WTC11 (cell line): ENCODE results near the gene TM9SF4. TPM values are rescaled to one million over a fixed set of nuclear protein-coding genes. Genes with fewer than 3 reads are reported as not detected.
"Not testable (repeated sequence)": the region's sequence is repeated elsewhere in the genome, so short reads cannot be mapped to it uniquely, and the experiment has no call there.

Source experiments
- ATAC-seq: fragments of 200-7000 bp; cut with Tn5 transposase; 2 replicates; pipeline ENCODE4 v1.10.0; 2021; ENCODE audit warnings: mild to moderate bottlenecking, moderate library complexity
- CTCF ChIA-PET: fragments of 300-600 bp; sonication (Branson Sonifier 250); formaldehyde crosslinking; loops from one replicate; lab custom pipeline; 2021; ENCODE audit warnings: antibody characterized with exemption; lab: Charles Lee
- POLR2A ChIA-PET: fragments of 350-600 bp; sonication (Branson Sonifier 250); formaldehyde crosslinking; loops from one replicate; lab custom pipeline; 2021; ENCODE audit warnings: antibody characterized with exemption; lab: Charles Lee
- DNase-seq: peaks from one replicate; pipeline ENCODE4 v3.0.0; 2021; ENCODE audit warnings: low spot score
- H3K27ac Mint-ChIP-seq: 2 replicates; pipeline ENCODE4 v1.8.0; 2021; ENCODE audit warnings: mixed read lengths
- H3K27me3 Mint-ChIP-seq: 2 replicates; pipeline ENCODE4 v1.8.0; 2021; ENCODE audit warnings: low read depth, mild to moderate bottlenecking, moderate library complexity, mixed read lengths
- H3K36me3 Mint-ChIP-seq: 2 replicates; pipeline ENCODE4 v1.8.0; 2021; ENCODE audit warnings: mixed read lengths
- H3K4me1 Mint-ChIP-seq: 2 replicates; pipeline ENCODE4 v1.8.0; 2022; ENCODE audit warnings: mixed read lengths
- H3K4me3 Mint-ChIP-seq: 2 replicates; pipeline ENCODE4 v1.8.0; 2021; ENCODE audit warnings: mild to moderate bottlenecking, moderate library complexity, mixed read lengths
- H3K9me3 Mint-ChIP-seq: 2 replicates; pipeline ENCODE4 v1.8.0; 2021; ENCODE audit warnings: mixed read lengths
- ATF2 ChIP-seq: sonication (generic); formaldehyde crosslinking; IDR thresholded peaks from 2 replicates; pipeline ENCODE4 v1.8.1; 2022; ENCODE audit warnings: low read depth, missing genetic modification reagents, borderline replicate concordance
- ATF3 ChIP-seq: sonication (generic); formaldehyde crosslinking; conservative IDR thresholded peaks from 2 replicates; pipeline ENCODE4 v1.8.1; 2022; ENCODE audit warnings: mild to moderate bottlenecking, missing genetic modification reagents
- ERG ChIP-seq: fragments of 250-450 bp; sonication (Bioruptor Pico); IDR thresholded peaks from 2 replicates; pipeline ENCODE4 v1.8.0; 2021; ENCODE audit warnings: mild to moderate bottlenecking
- ESRRA ChIP-seq: sonication (generic); formaldehyde crosslinking; IDR thresholded peaks from 2 replicates; pipeline ENCODE4 v1.8.1; 2022; ENCODE audit warnings: mild to moderate bottlenecking, missing genetic modification reagents, borderline replicate concordance
- ETV6 ChIP-seq: sonication (generic); formaldehyde crosslinking; IDR thresholded peaks from 2 replicates; pipeline ENCODE4 v1.8.1; 2022; ENCODE audit warnings: mild to moderate bottlenecking, missing genetic modification reagents
- FOXP4 ChIP-seq: sonication (generic); formaldehyde crosslinking; IDR thresholded peaks from 2 replicates; pipeline ENCODE4 v1.8.0; 2022; ENCODE audit warnings: mild to moderate bottlenecking, missing genetic modification reagents
- GTF2I ChIP-seq: fragments of 250-450 bp; sonication (Bioruptor Pico); conservative IDR thresholded peaks from 2 replicates; pipeline ENCODE4 v1.4.0; 2021; ENCODE audit warnings: mild to moderate bottlenecking
- MLX ChIP-seq: sonication (generic); formaldehyde crosslinking; IDR thresholded peaks from 2 replicates; pipeline ENCODE4 v1.8.1; 2023; ENCODE audit warnings: mild to moderate bottlenecking, missing genetic modification reagents, moderate library complexity
- MYBL2 ChIP-seq: sonication (generic); formaldehyde crosslinking; IDR thresholded peaks from 2 replicates; pipeline ENCODE4 v1.8.1; 2023; ENCODE audit warnings: mild to moderate bottlenecking, moderate library complexity, missing genetic modification reagents
- NFATC4 ChIP-seq: fragments of 250-450 bp; sonication (Bioruptor Pico); IDR thresholded peaks from 2 replicates; pipeline ENCODE4 v1.9.0; 2021; ENCODE audit warnings: mild to moderate bottlenecking
- NR3C1 ChIP-seq: sonication (generic); formaldehyde crosslinking; conservative IDR thresholded peaks from 2 replicates; pipeline ENCODE4 v1.8.1; 2023; ENCODE audit warnings: low read depth, mild to moderate bottlenecking, missing genetic modification reagents
- OVOL2 ChIP-seq: fragments of 250-450 bp; sonication (Bioruptor Pico); IDR thresholded peaks from 2 replicates; pipeline ENCODE4 v1.9.0; 2021; ENCODE audit warnings: mild to moderate bottlenecking, borderline replicate concordance
- PRRX2 ChIP-seq: fragments of 250-450 bp; sonication (Bioruptor Pico); IDR thresholded peaks from 2 replicates; pipeline ENCODE4 v1.8.0; 2021; ENCODE audit warnings: mild to moderate bottlenecking
- RELA ChIP-seq: sonication (generic); formaldehyde crosslinking; IDR thresholded peaks from 2 replicates; pipeline ENCODE4 v1.8.1; 2022; ENCODE audit warnings: missing genetic modification reagents, mild to moderate bottlenecking, borderline replicate concordance
- RORB ChIP-seq: fragments of 250-450 bp; sonication (Bioruptor Pico); IDR thresholded peaks from 2 replicates; pipeline ENCODE4 v1.9.0; 2021; ENCODE audit warnings: mild to moderate bottlenecking
- SMAD3 ChIP-seq: sonication (generic); formaldehyde crosslinking; IDR thresholded peaks from 2 replicates; pipeline ENCODE4 v1.8.0; 2022; ENCODE audit warnings: missing genetic modification reagents, mild to moderate bottlenecking, borderline replicate concordance
- SMAD4 ChIP-seq: sonication (generic); formaldehyde crosslinking; IDR thresholded peaks from 2 replicates; pipeline ENCODE4 v1.8.0; 2022; ENCODE audit warnings: mild to moderate bottlenecking, missing genetic modification reagents
- TCF7 ChIP-seq: sonication (generic); formaldehyde crosslinking; IDR thresholded peaks from 2 replicates; pipeline ENCODE4 v1.8.0; 2022; ENCODE audit warnings: mild to moderate bottlenecking, low read depth, missing genetic modification reagents, moderate library complexity
- USF1 ChIP-seq: sonication (generic); formaldehyde crosslinking; IDR thresholded peaks from 2 replicates; pipeline ENCODE4 v1.8.0; 2022; ENCODE audit warnings: mild to moderate bottlenecking, missing genetic modification reagents
- ZBTB21 ChIP-seq: sonication (generic); formaldehyde crosslinking; IDR thresholded peaks from 2 replicates; pipeline ENCODE4 v1.8.1; 2023; ENCODE audit warnings: mild to moderate bottlenecking, missing genetic modification reagents, borderline replicate concordance
- ZNF121 ChIP-seq: sonication (generic); formaldehyde crosslinking; IDR thresholded peaks from 2 replicates; pipeline ENCODE4 v1.8.0; 2023; ENCODE audit warnings: missing genetic modification reagents
- ZNF138 ChIP-seq: sonication (generic); formaldehyde crosslinking; conservative IDR thresholded peaks from 2 replicates; pipeline ENCODE4 v1.8.1; 2022; ENCODE audit warnings: mild to moderate bottlenecking, moderate library complexity, missing genetic modification reagents
- ZNF219 ChIP-seq: sonication (generic); formaldehyde crosslinking; IDR thresholded peaks from 2 replicates; pipeline ENCODE4 v1.8.0; 2023; ENCODE audit warnings: missing genetic modification reagents, mild to moderate bottlenecking, borderline replicate concordance
- ZNF671 ChIP-seq: fragments of 250-450 bp; sonication (Bioruptor Pico); IDR thresholded peaks from 2 replicates; pipeline ENCODE4 v1.8.0; 2021; ENCODE audit warnings: mild to moderate bottlenecking
- total RNA-seq: library from RNA; stranded (reverse); gene quantifications from 3 replicates; pipeline ENCODE4 v1.2.3, GENCODE V29; 2021

The TM9SF4 gene
- total RNA-seq, 1 experiment from 2014 or later = 44.8 TPM

- no peaks in the 10 kb centered on the region for H3K9me3 Mint-ChIP-seq
- TF ChIP-seq MYBL2 (CRISPR knock-in tag) = no peak
- no peak for TF ChIP-seq ZNF219 (CRISPR knock-in tag)
- TF ChIP-seq ZNF121 (CRISPR knock-in tag) = no peak
- TF ChIP-seq FOXP4 (CRISPR knock-in tag) = no peak
- TF ChIP-seq RELA (CRISPR knock-in tag) = no peak
- TF ChIP-seq ZNF138 (CRISPR knock-in tag) = no peak
- no peak for TF ChIP-seq OVOL2 (CRISPR knock-in tag)
- no peak for TF ChIP-seq ZNF671
- TF ChIP-seq ATF2 = no peak
- no peaks in the 10 kb centered on the region for H3K27me3 Mint-ChIP-seq
- POLR2A ChIA-PET = no interaction called here
- no peak overlapping the region for H3K4me3 Mint-ChIP-seq
- ATAC-seq = no peak
- CTCF ChIA-PET = no interaction called here
- no peak for DNase-seq
- peaks cover 27% of the 10 kb centered on the region for H3K36me3 Mint-ChIP-seq
- no peak overlapping the region for H3K27ac Mint-ChIP-seq
- peaks cover 11% of the 10 kb centered on the region for H3K4me1 Mint-ChIP-seq
These were observed 58.0 kb downstream of the TM9SF4 start for GRCh38 chr20:32167552-32167951.

- Mint-ChIP-seq H3K27ac (peak overlapping the region; percentile 58), H3K27me3 (no peaks in the 10 kb centered on the region), H3K4me3 (no peak overlapping the region), H3K4me1 (peaks cover 11% of the 10 kb centered on the region), H3K36me3 (peaks cover 25% of the 10 kb centered on the region), H3K9me3 (no peaks in the 10 kb centered on the region)
- CTCF ChIA-PET = interaction anchor here (0.8 kb wide), 1 partner anchor 197 kb away, joined by 3 read pairs; no protein-coding TSS in a partner anchor
- peak; percentile 31 for DNase-seq
- TF ChIP-seq GTF2I (no peak), NFATC4 (CRISPR knock-in tag) (no peak), USF1 (CRISPR knock-in tag) (0 out of 2 replicates have a peak, but pooled peaks have one; percentile 12)
- POLR2A ChIA-PET = interaction anchor here (0.7 kb wide), 1 partner anchor 55 kb away, joined by 3 read pairs; no protein-coding TSS in a partner anchor
- peak; percentile 96 for ATAC-seq
These were observed 58.8 kb downstream of the TM9SF4 start for GRCh38 chr20:32168184-32168910.

- H3K36me3 Mint-ChIP-seq, CTCF ChIA-PET, H3K4me1 Mint-ChIP-seq, ATAC-seq, POLR2A ChIA-PET, DNase-seq, H3K27me3 Mint-ChIP-seq, H3K27ac Mint-ChIP-seq, H3K4me3 Mint-ChIP-seq: not testable (repeated sequence)
- H3K9me3 Mint-ChIP-seq = peaks cover 19% of the 10 kb centered on the region
These were observed 68.2 kb downstream of the TM9SF4 start for GRCh38 chr20:32177696-32178095.

GRCh38 chr20:32179515-32179914, 70.0 kb downstream of the TM9SF4 start:
- ChIA-PET CTCF (no interaction called here), POLR2A (no interaction called here)
- Mint-ChIP-seq H3K4me1 (no peaks in the 10 kb centered on the region), H3K4me3 (no peak overlapping the region), H3K36me3 (peaks cover 9% of the 10 kb centered on the region), H3K9me3 (peaks cover 12% of the 10 kb centered on the region), H3K27me3 (peaks cover 4% of the 10 kb centered on the region; the same call in 1 of the 2 replicates), H3K27ac (no peak overlapping the region)
- DNase-seq (no peak), ATAC-seq (no peak)
- TF ChIP-seq PRRX2 (no peak), RORB (CRISPR knock-in tag) (no peak), SMAD3 (CRISPR knock-in tag) (no peak), GTF2I (no peak), NR3C1 (CRISPR knock-in tag) (no peak), ETV6 (CRISPR knock-in tag) (no peak), ERG (CRISPR knock-in tag) (no peak), ATF3 (no peak), ZNF671 (no peak), TCF7 (CRISPR knock-in tag) (no peak), SMAD4 (no peak), MLX (CRISPR knock-in tag) (no peak), ESRRA (no peak), ZBTB21 (CRISPR knock-in tag) (no peak)
